AG04449 (cell line): ENCODE results near the gene MINAR2.

ENCODE experiments used
- CTCF ChIA-PET: fragments of 350-600 bp; formaldehyde crosslinking; extraction: SDS; loops from one replicate; lab custom pipeline; 2021; ENCODE audit warnings: antibody characterized with exemption; lab: Yijun Ruan, JAX
- POLR2A ChIA-PET: fragments of 400-600, 350-600 bp; formaldehyde crosslinking; extraction: SDS; loops from one replicate; lab custom pipeline; 2020; ENCODE audit warnings: antibody characterized with exemption, inconsistent platforms; lab: Yijun Ruan, JAX
- DNase-seq: peaks from one replicate; pipeline ENCODE4 v3.0.0-alpha.2; 2010; ENCODE audit warnings: low read depth, low spot score
- H3K4me3 ChIP-seq: 2 replicates; pipeline ENCODE4 v1.5.1; 2011; ENCODE audit warnings: low read depth, mild to moderate bottlenecking, control low read depth, low read length
- CTCF ChIP-seq: IDR thresholded peaks from one replicate; pipeline ENCODE4 v1.5.1; 2011; ENCODE audit warnings: mild to moderate bottlenecking, moderate library complexity, low read length, control low read depth, inconsistent platforms; ENCODE audit not compliant: insufficient read depth; ENCODE audit errors: missing control alignments

The MINAR2 gene

GRCh38 chr5:129768735-129769134 is 20.8 kb downstream of the MINAR2 start:
- POLR2A ChIA-PET: no interaction called here
- H3K4me3 ChIP-seq: no peak overlapping the region
- no peak for DNase-seq
- no peak for TF ChIP-seq CTCF
- CTCF ChIA-PET: interaction anchor here (0.7 to 5.6 kb wide), 22 partner anchors 8 to 1554 kb away, joined by 3 to 147 read pairs (median 6); no protein-coding TSS in a partner anchor

- POLR2A ChIA-PET: no interaction called here
- H3K4me3 ChIP-seq: no peak overlapping the region
- no peak for DNase-seq
- CTCF ChIA-PET: interaction anchor here (0.5 to 5.6 kb wide), 29 partner anchors 10 to 1717 kb away, joined by 3 to 147 read pairs (median 4); partner anchors contain the start of gene MINAR2
- TF ChIP-seq CTCF: no peak
Measured at GRCh38 chr5:129770024-129770820, 22.3 kb downstream of the MINAR2 start.

- peak; percentile 5 for DNase-seq
- TF ChIP-seq CTCF: peak; percentile 71
- ChIA-PET CTCF (interaction anchor here (0.5 to 5.6 kb wide), 33 partner anchors 9 to 1716 kb away, joined by 3 to 147 read pairs (median 4); partner anchors contain the start of gene MINAR2), POLR2A (no interaction called here)
- no peak overlapping the region for H3K4me3 ChIP-seq
Measured at GRCh38 chr5:129771058-129771838, 23.4 kb downstream of the MINAR2 start.

GRCh38 chr5:129773376-129773775 is 25.5 kb downstream of the MINAR2 start:
- ChIA-PET CTCF (interaction anchor here (0.9 to 5.6 kb wide), 5 partner anchors 8 to 109 kb away, joined by 5 to 147 read pairs (median 8); no protein-coding TSS in a partner anchor), POLR2A (no interaction called here)
- TF ChIP-seq CTCF: no peak

GRCh38 chr5:129781594-129781993 is 33.7 kb downstream of the MINAR2 start:
- TF ChIP-seq CTCF: no peak
- POLR2A ChIA-PET: no interaction called here
- DNase-seq: no peak
- CTCF ChIA-PET: interaction anchor here (3.7 kb wide), 1 partner anchor 11 kb away, joined by 18 read pairs; no protein-coding TSS in a partner anchor
- H3K4me3 ChIP-seq: no peak overlapping the region

More at GRCh38 chr5:129773376-129773775, 25.5 kb downstream of the MINAR2 start:
- DNase-seq: no peak
- no peak overlapping the region for H3K4me3 ChIP-seq
